Tibial artery (tissue), 4 donors: Measurements from ENCODE around the gene ASCC2.

ENCODE experiments used
- DNase-seq, 2 donors: peaks; one replicate each; pipeline ENCODE4 v3.0.0-alpha.2; 2019
- H3K27ac ChIP-seq, 2 donors: fragments of 200-600 bp; sonication (generic) in 1 of 2; 1 replicate in 1 of 2; 2 replicates in 1 of 2; pipeline ENCODE4 v1.5.1; 2018 to 2019; ENCODE audit warnings: mild to moderate bottlenecking in 1 of 2
- H3K27me3 ChIP-seq, 2 donors: fragments of 200-600 bp; sonication (generic) in 1 of 2; one replicate each; pipeline versions ENCODE4 v1.5.1 to v1.6.0; 2016 to 2019
- H3K36me3 ChIP-seq, 3 donors: fragments of 200-600 bp; sonication (generic) in 2 of 3; one replicate each; pipeline ENCODE4 v1.5.1; 2016 to 2019; ENCODE audit warnings: mild to moderate bottlenecking in 2 of 3
- H3K4me1 ChIP-seq, 4 donors: fragments of 200-600 bp; sonication (generic) in 2 of 4; 1 replicate in 3 of 4; 2 replicates in 1 of 4; pipeline ENCODE4 v1.5.1; 2016 to 2019
- H3K4me3 ChIP-seq, 2 donors: fragments of 200-600 bp; sonication (generic) in 1 of 2; 1 replicate in 1 of 2; 2 replicates in 1 of 2; pipeline ENCODE4 v1.5.1; 2018 to 2019; ENCODE audit warnings: mild to moderate bottlenecking in 2 of 2
- H3K9me3 ChIP-seq, 3 donors: fragments of 200-600 bp; sonication (generic) in 1 of 3; one replicate each; pipeline ENCODE4 v1.5.1; 2016 to 2019
- intact Hi-C: fragments of 100-400 bp; cut with DNase I; formaldehyde crosslinking; loops from one replicate; pipeline ENCODE4 v1.15.0; 2023; ENCODE audit warnings: low total_unique reads
- TF ChIP-seq, protein P1 (sequence below), 2 experiments: fragments of 200-600 bp in 1 of 2; fragments of 450-650 bp in 1 of 2; IDR thresholded peaks; one replicate each; pipeline ENCODE4 v1.5.1; 2017 to 2019; ENCODE audit warnings: antibody characterized with exemption in 2 of 2, mild to moderate bottlenecking in 1 of 2, moderate library complexity in 1 of 2

Gene ASCC2

DNA sequence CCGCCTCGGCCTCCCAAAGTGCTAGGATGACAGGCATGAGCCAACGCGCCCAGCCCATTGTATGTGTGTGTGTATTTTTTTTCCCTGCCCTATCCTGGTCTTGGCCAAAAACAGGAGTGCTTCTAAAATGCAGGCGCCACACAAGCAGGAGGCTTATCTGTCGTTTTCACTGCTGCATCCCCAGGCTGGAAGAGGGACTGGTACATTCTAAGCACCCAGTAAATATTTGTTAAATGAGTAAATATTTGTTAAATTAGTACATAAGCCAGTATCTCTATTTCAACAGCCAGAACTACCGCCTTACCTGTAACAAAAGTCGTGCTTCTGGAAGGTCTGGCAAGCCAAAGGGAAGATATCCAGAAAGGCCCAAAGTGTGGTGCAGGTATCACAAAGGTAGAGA is 24.9 kb downstream of the ASCC2 start:
- Histone ChIP-seq H3K27me3 (no peaks in the 10 kb centered on the region), H3K9me3 (no peaks in the 10 kb centered on the region), H3K27ac (no peak overlapping the region), H3K4me3 (no peak overlapping the region), H3K4me1 (no peaks in the 10 kb centered on the region), H3K36me3 (peaks cover 50 to 93% (median 73%) of the 10 kb centered on the region in 3 donors)
- DNase-seq, result no peak
- intact Hi-C loops, result no loop called here
- TF ChIP-seq, protein P1, sequence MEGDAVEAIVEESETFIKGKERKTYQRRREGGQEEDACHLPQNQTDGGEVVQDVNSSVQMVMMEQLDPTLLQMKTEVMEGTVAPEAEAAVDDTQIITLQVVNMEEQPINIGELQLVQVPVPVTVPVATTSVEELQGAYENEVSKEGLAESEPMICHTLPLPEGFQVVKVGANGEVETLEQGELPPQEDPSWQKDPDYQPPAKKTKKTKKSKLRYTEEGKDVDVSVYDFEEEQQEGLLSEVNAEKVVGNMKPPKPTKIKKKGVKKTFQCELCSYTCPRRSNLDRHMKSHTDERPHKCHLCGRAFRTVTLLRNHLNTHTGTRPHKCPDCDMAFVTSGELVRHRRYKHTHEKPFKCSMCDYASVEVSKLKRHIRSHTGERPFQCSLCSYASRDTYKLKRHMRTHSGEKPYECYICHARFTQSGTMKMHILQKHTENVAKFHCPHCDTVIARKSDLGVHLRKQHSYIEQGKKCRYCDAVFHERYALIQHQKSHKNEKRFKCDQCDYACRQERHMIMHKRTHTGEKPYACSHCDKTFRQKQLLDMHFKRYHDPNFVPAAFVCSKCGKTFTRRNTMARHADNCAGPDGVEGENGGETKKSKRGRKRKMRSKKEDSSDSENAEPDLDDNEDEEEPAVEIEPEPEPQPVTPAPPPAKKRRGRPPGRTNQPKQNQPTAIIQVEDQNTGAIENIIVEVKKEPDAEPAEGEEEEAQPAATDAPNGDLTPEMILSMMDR (IDR thresholded peaks at IDR 0.05), result no peak

DNA sequence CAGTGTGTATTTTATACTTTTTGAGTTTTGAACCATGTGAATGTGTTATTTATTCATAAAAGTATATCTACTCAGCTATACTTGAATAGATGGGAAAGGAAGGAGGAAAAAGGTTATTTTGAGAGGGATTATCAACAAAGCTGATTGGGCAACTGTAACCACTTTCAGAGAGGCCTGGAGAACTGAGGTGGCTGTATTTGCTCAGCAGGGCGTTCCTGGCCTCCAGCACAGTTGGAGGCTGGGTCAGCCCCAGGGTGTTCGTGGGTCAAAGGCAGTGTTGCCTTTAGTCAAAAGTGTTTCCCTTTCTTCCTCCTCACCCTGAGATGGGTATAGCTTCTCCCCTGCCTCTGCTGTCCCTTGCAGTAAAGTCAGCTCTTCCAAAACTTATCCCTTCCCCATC is 26.7 kb downstream of the ASCC2 start:
- Histone ChIP-seq H3K27me3 (no peaks in the 10 kb centered on the region), H3K4me1 (no peaks in the 10 kb centered on the region), H3K9me3 (no peaks in the 10 kb centered on the region), H3K4me3 (no peak overlapping the region), H3K36me3 (peaks cover 64 to 93% (median 84%) of the 10 kb centered on the region in 3 donors), H3K27ac (no peak overlapping the region)
- TF ChIP-seq, protein P1 (IDR thresholded peaks at IDR 0.05), result no peak
- intact Hi-C loops, result no loop called here
- no peak for DNase-seq

DNA sequence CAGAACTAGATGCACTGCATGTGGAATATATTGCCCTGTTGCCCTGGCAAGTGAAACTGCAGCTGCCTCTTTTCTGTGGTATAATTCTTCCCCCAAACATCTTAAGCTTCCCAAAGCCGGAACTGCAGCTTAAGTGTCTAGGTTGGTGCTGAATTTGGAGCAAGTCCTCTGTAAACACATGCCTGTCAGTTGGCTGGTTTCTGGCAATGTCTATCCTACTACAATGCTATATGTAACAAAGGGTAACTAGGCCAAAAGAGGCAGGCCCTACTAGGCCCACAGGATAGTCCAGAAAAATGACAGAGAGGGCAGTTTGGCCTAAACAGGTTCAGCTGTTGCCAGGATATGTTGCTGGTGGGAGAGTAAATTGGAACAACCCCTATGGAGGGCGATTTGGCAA is 27.9 kb downstream of the ASCC2 start:
- Histone ChIP-seq H3K27me3 (no peaks in the 10 kb centered on the region), H3K27ac (no peak overlapping the region), H3K4me3 (no peak overlapping the region), H3K9me3 (no peaks in the 10 kb centered on the region), H3K36me3 (peaks cover 75 to 95% (median 88%) of the 10 kb centered on the region in 3 donors), H3K4me1 (no peaks in the 10 kb centered on the region)
- DNase-seq, result no peak
- intact Hi-C loops, result no loop called here
- TF ChIP-seq, protein P1 (IDR thresholded peaks at IDR 0.05), result no peak

DNA sequence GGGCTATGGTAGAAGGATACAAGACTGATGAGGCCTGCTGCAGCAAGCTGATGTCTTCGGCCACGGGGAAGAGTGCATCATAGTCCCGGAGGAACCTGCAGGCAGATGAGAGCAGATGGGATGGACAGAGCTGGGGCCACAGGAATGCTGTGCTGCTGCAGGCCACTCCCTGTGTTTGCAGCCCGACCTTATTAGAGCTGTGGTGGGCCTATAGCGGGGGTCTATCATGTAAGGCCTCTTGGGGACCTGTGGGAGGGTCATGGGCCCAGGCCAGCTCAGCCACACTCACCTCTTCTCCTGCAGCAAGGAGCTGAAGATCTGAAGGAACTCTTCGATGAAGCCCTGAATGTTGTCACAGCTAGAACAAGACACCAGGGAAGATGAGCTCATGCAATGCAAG is 31.9 kb downstream of the ASCC2 start:
- TF ChIP-seq, protein P1 (IDR thresholded peaks at IDR 0.05), result no peak
- no peak overlapping the region for H3K27ac ChIP-seq
- H3K27me3 ChIP-seq, result no peaks in the 10 kb centered on the region
- DNase-seq, result no peak
- intact Hi-C loops, result no loop called here
- H3K9me3 ChIP-seq, result no peaks in the 10 kb centered on the region
- H3K4me1 ChIP-seq, result no peaks in the 10 kb centered on the region
- H3K4me3 ChIP-seq, result no peak overlapping the region
- peaks cover 82 to 95% (median 89%) of the 10 kb centered on the region in 3 donors for H3K36me3 ChIP-seq

DNA sequence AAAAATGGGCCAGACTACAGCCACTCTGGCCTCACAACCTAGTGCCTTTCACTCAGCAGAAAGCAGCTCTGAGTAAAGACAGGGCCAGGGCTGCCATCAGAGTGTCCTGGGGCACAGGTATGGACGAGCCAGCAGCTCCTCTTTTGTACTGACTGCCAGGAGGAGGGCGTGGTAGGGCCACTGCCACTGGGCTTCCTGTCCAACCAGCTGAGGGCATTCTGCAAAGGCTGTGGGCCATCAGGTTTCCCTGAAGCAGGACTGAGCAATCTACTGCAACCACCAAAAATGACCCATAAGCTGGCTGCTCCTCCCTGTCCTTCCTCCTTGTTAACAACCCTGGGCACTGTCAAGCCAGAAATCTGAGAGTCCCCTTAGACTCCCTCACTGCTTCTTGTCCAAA is 33.1 kb downstream of the ASCC2 start:
- no peaks in the 10 kb centered on the region for H3K27me3 ChIP-seq
- intact Hi-C loops, result no loop called here
- no peak overlapping the region for H3K27ac ChIP-seq
- no peak for DNase-seq
- no peak overlapping the region for H3K4me3 ChIP-seq
- H3K4me1 ChIP-seq, result peaks cover 0 to 2% (median under 1%) of the 10 kb centered on the region in 4 donors
- no peaks in the 10 kb centered on the region for H3K9me3 ChIP-seq
- TF ChIP-seq, protein P1 (IDR thresholded peaks at IDR 0.05), result no peak
- peaks cover 89 to 95% (median 89%) of the 10 kb centered on the region in 3 donors for H3K36me3 ChIP-seq

DNA sequence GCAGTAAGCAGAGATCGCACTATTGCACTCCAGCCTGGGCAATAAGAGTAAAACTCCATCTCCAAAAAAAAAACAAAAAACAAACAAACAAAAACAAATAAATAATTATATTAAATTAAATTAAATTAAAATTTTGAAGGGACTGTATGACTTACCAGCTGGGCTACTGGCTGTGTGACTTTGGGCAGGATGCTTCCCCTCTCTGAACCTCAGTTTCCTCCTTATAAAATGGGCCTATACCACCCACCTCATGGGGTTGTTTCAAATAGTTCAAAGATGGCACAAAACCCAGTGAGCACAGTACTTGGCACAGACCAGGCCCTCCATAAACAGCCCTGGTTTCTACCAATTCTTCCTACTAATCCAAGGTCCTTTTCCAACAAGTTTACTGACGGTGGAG is 34.9 kb downstream of the ASCC2 start:
- Histone ChIP-seq H3K27ac (no peak overlapping the region), H3K27me3 (no peaks in the 10 kb centered on the region), H3K4me3 (no peak overlapping the region), H3K4me1 (peaks cover 0 to 18% (median 8%) of the 10 kb centered on the region in 4 donors), H3K36me3 (peaks cover 87 to 100% (median 88%) of the 10 kb centered on the region in 3 donors), H3K9me3 (no peaks in the 10 kb centered on the region)
- intact Hi-C loops, result no loop called here
- TF ChIP-seq, protein P1 (IDR thresholded peaks at IDR 0.05), result no peak
- DNase-seq, result no peak
